Measurements from ENCODE around the gene CCDC185.

Gene CCDC185

GRCh38 chr1:223410036-223410435 is 16.8 kb downstream of the CCDC185 start:
- FAIRE-seq (no peak), DNase-seq (ENCODE audit: insufficient read length, low spot score) (no peak)
- no peak for TF ChIP-seq POLR2A (IDR thresholded peaks at IDR 0.05; ENCODE audit: low read depth, low read length)

GRCh38 chr1:223411309-223411708 is 18.1 kb downstream of the CCDC185 start:
- FAIRE-seq (no peak), DNase-seq (ENCODE audit: insufficient read length, low spot score) (no peak)
- no peak for TF ChIP-seq POLR2A (IDR thresholded peaks at IDR 0.05; ENCODE audit: low read depth, low read length)

GRCh38 chr1:223411710-223412109 is 18.5 kb downstream of the CCDC185 start:
- TF ChIP-seq POLR2A (IDR thresholded peaks at IDR 0.05; ENCODE audit: low read depth, low read length) = no peak
- no peak for FAIRE-seq
- no peak for DNase-seq (ENCODE audit: insufficient read length, low spot score)

GRCh38 chr1:223413216-223413615 is 20.0 kb downstream of the CCDC185 start:
- FAIRE-seq (no peak), DNase-seq (ENCODE audit: insufficient read length, low spot score) (no peak)
- no peak for TF ChIP-seq POLR2A (IDR thresholded peaks at IDR 0.05; ENCODE audit: low read depth, low read length)

- DNase-seq (ENCODE audit: insufficient read length, low spot score) (no peak), FAIRE-seq (no peak)
These were observed 24.2 kb downstream of the CCDC185 start for GRCh38 chr1:223417444-223417843.

GRCh38 chr1:223417903-223418663 is 24.9 kb downstream of the CCDC185 start:
- DNase-seq (ENCODE audit: insufficient read length, low spot score) (no peak), FAIRE-seq (no peak)
- TF ChIP-seq POLR2A (IDR thresholded peaks at IDR 0.05; ENCODE audit: low read depth, low read length) = no peak

More at GRCh38 chr1:223417444-223417843, 24.2 kb downstream of the CCDC185 start:
- TF ChIP-seq POLR2A (IDR thresholded peaks at IDR 0.05; ENCODE audit: low read depth, low read length) = no peak

- no peak for TF ChIP-seq POLR2A (IDR thresholded peaks at IDR 0.05; ENCODE audit: low read depth, low read length)
- FAIRE-seq = no peak
These were observed 25.9 kb downstream of the CCDC185 start for GRCh38 chr1:223419115-223419514.

GRCh38 chr1:223419561-223419960 is 26.3 kb downstream of the CCDC185 start:
- DNase-seq (ENCODE audit: insufficient read length, low spot score) = no peak
- no peak for FAIRE-seq
- TF ChIP-seq POLR2A (IDR thresholded peaks at IDR 0.05; ENCODE audit: low read depth, low read length) = no peak

More at GRCh38 chr1:223419115-223419514, 25.9 kb downstream of the CCDC185 start:
- DNase-seq (ENCODE audit: insufficient read length, low spot score) = no peak

GRCh38 chr1:223421025-223421424 is 27.8 kb downstream of the CCDC185 start:
- DNase-seq (ENCODE audit: insufficient read length, low spot score) (no peak), FAIRE-seq (no peak)
- no peak for TF ChIP-seq POLR2A (IDR thresholded peaks at IDR 0.05; ENCODE audit: low read depth, low read length)

- DNase-seq (ENCODE audit: insufficient read length, low spot score) = no peak
- FAIRE-seq = no peak
- no peak for TF ChIP-seq POLR2A (IDR thresholded peaks at IDR 0.05; ENCODE audit: low read depth, low read length)
These were observed 28.5 kb downstream of the CCDC185 start for GRCh38 chr1:223421676-223422075.

- no peak for TF ChIP-seq POLR2A (IDR thresholded peaks at IDR 0.05; ENCODE audit: low read depth, low read length)
- DNase-seq (ENCODE audit: insufficient read length, low spot score) (no peak), FAIRE-seq (no peak)
These were observed 29.7 kb downstream of the CCDC185 start for GRCh38 chr1:223422911-223423310.

- FAIRE-seq (no peak), DNase-seq (ENCODE audit: insufficient read length, low spot score) (no peak)
- no peak for TF ChIP-seq POLR2A (IDR thresholded peaks at IDR 0.05; ENCODE audit: low read depth, low read length)
These were observed 30.5 kb downstream of the CCDC185 start for GRCh38 chr1:223423641-223424233.

- no peak for FAIRE-seq
- no peak for TF ChIP-seq POLR2A (IDR thresholded peaks at IDR 0.05; ENCODE audit: low read depth, low read length)
- no peak for DNase-seq (ENCODE audit: insufficient read length, low spot score)
These were observed 32.3 kb downstream of the CCDC185 start for GRCh38 chr1:223425550-223425949.

GRCh38 chr1:223426936-223427335 is 33.7 kb downstream of the CCDC185 start:
- DNase-seq (ENCODE audit: insufficient read length, low spot score) = no peak
- FAIRE-seq = no peak
- no peak for TF ChIP-seq POLR2A (IDR thresholded peaks at IDR 0.05; ENCODE audit: low read depth, low read length)

- FAIRE-seq = no peak
- no peak for TF ChIP-seq POLR2A (IDR thresholded peaks at IDR 0.05; ENCODE audit: low read depth, low read length)
- DNase-seq (ENCODE audit: insufficient read length, low spot score) = no peak
These were observed 36.1 kb downstream of the CCDC185 start for GRCh38 chr1:223429313-223429731.

Data from H54 (cell line).